OCI-LY1 (cell line): Measurements from ENCODE around the gene STX3.

Source experiments
- H2AFZ ChIP-seq: fragments of 200-600 bp; sonication (generic), shearing (Covaris generic); 2 replicates; pipeline ENCODE4 v1.6.0; 2014; ENCODE audit warnings: antibody characterized with exemption, mild to moderate bottlenecking, low read length
- H3F3A ChIP-seq: fragments of 200-600 bp; sonication (generic), shearing (Covaris generic); 2 replicates; pipeline ENCODE4 v1.6.0; 2014; ENCODE audit warnings: mild to moderate bottlenecking, antibody characterized with exemption, low read length, moderate library complexity; ENCODE audit not compliant: insufficient read depth
- H3K27ac ChIP-seq: fragments of 200-600 bp; sonication (generic); 2 replicates; pipeline ENCODE4 v1.5.1; 2014; ENCODE audit warnings: low read length, mixed run types, mild to moderate bottlenecking, low read depth; ENCODE audit not compliant: poor library complexity, severe bottlenecking
- H3K27me3 ChIP-seq: fragments of 200-600 bp; sonication (generic); 2 replicates; pipeline ENCODE4 v1.6.0; 2014; ENCODE audit warnings: antibody characterized with exemption, mild to moderate bottlenecking, low read length, moderate library complexity; ENCODE audit not compliant: insufficient read depth
- H3K36me3 ChIP-seq: fragments of 200-600 bp; sonication (generic); 2 replicates; pipeline ENCODE4 v1.6.1; 2014; ENCODE audit warnings: mild to moderate bottlenecking, antibody characterized with exemption, low read length, moderate library complexity, mixed read lengths; ENCODE audit not compliant: insufficient read depth
- H3K4me1 ChIP-seq: fragments of 200-600 bp; sonication (generic); 2 replicates; pipeline ENCODE4 v1.5.1; 2014; ENCODE audit warnings: mild to moderate bottlenecking, low read length, moderate library complexity; ENCODE audit not compliant: insufficient read depth, severe bottlenecking
- H3K4me2 ChIP-seq: fragments of 200-600 bp; sonication (generic), shearing (Covaris generic); 2 replicates; pipeline ENCODE4 v1.6.1; 2014; ENCODE audit warnings: low read length
- H3K4me3 ChIP-seq: fragments of 200-600 bp; sonication (generic); 2 replicates; pipeline ENCODE4 v1.5.1; 2014; ENCODE audit warnings: low read length, low read depth, mild to moderate bottlenecking, mixed read lengths; ENCODE audit not compliant: poor library complexity, severe bottlenecking
- H3K79me2 ChIP-seq: fragments of 200-600 bp; shearing (Covaris generic); 2 replicates; pipeline ENCODE4 v1.6.1; 2016; ENCODE audit warnings: mixed run types, low read length, mixed read lengths; ENCODE audit not compliant: insufficient read depth
- H3K9ac ChIP-seq: fragments of 200-600 bp; sonication (generic), shearing (Covaris generic); 2 replicates; pipeline ENCODE4 v1.6.1; 2014; ENCODE audit warnings: mild to moderate bottlenecking, low read length, mixed read lengths
- H3K9me2 ChIP-seq: fragments of 200-600 bp; sonication (generic), shearing (Covaris generic); 2 replicates; pipeline ENCODE4 v1.6.1; 2014; ENCODE audit warnings: low read depth, mild to moderate bottlenecking, low read length, mixed read lengths
- H3K9me3 ChIP-seq: fragments of 200-600 bp; shearing (Covaris generic); 2 replicates; pipeline ENCODE4 v1.6.1; 2014; ENCODE audit warnings: low read length, mixed read lengths
- H4K20me1 ChIP-seq: fragments of 200-600 bp; sonication (generic), shearing (Covaris generic); 2 replicates; pipeline ENCODE4 v1.6.0; 2016; ENCODE audit warnings: mild to moderate bottlenecking, low read length; ENCODE audit not compliant: insufficient read depth
- EZH2 ChIP-seq: fragments of 200-600 bp; sonication (generic), shearing (Covaris generic); IDR thresholded peaks from 2 replicates; pipeline ENCODE4 v1.8.0; 2017; ENCODE audit warnings: borderline replicate concordance, mixed run types, mild to moderate bottlenecking, antibody characterized with exemption, low read length, moderate library complexity, mixed read lengths
- TF ChIP-seq, protein P1 (sequence below): fragments of 200-600 bp; sonication (generic), shearing (Covaris generic); IDR thresholded peaks from 2 replicates; pipeline ENCODE4 v1.5.1; 2017; ENCODE audit warnings: mild to moderate bottlenecking, antibody characterized with exemption, low read length, moderate library complexity, mixed read lengths

STX3 gene

DNA sequence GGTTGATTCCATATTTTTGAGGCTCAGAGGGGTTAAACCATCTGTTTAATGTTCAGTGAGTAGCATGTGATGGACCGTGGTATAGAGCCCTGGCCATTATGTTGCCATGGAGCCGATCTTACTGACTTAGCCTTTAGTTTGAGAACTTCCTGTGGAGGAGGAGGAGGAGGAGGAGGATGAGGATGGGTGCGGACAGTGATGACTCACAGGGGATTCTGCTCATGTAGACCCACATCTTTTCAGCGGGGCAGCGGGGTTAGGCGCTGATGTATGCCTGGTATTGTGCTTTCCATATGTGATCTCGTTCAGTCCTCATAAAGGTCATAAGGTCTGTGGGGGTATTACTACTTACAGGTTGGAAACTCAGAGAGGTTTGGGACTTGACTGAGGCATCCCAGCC lies 13.9 kb downstream of the STX3 start:
- H3K4me2 ChIP-seq = no peak overlapping the region
- no peak overlapping the region for H3K9ac ChIP-seq
- H3K27me3 ChIP-seq = no peaks in the 10 kb centered on the region
- H3K4me3 ChIP-seq = no peak overlapping the region
- H3K4me1 ChIP-seq = peaks cover 13% of the 10 kb centered on the region
- TF ChIP-seq EZH2 = no peak
- TF ChIP-seq, protein P1, sequence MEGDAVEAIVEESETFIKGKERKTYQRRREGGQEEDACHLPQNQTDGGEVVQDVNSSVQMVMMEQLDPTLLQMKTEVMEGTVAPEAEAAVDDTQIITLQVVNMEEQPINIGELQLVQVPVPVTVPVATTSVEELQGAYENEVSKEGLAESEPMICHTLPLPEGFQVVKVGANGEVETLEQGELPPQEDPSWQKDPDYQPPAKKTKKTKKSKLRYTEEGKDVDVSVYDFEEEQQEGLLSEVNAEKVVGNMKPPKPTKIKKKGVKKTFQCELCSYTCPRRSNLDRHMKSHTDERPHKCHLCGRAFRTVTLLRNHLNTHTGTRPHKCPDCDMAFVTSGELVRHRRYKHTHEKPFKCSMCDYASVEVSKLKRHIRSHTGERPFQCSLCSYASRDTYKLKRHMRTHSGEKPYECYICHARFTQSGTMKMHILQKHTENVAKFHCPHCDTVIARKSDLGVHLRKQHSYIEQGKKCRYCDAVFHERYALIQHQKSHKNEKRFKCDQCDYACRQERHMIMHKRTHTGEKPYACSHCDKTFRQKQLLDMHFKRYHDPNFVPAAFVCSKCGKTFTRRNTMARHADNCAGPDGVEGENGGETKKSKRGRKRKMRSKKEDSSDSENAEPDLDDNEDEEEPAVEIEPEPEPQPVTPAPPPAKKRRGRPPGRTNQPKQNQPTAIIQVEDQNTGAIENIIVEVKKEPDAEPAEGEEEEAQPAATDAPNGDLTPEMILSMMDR = no peak
- no peaks in the 10 kb centered on the region for H3K9me3 ChIP-seq
- H4K20me1 ChIP-seq = no peaks in the 10 kb centered on the region
- H3K36me3 ChIP-seq = no peaks in the 10 kb centered on the region
- H3F3A ChIP-seq = no peaks in the 10 kb centered on the region
- H3K9me2 ChIP-seq = no peaks in the 10 kb centered on the region
- H3K27ac ChIP-seq = no peak overlapping the region
- H2AFZ ChIP-seq = no peak overlapping the region
- H3K79me2 ChIP-seq = no peaks in the 10 kb centered on the region

DNA sequence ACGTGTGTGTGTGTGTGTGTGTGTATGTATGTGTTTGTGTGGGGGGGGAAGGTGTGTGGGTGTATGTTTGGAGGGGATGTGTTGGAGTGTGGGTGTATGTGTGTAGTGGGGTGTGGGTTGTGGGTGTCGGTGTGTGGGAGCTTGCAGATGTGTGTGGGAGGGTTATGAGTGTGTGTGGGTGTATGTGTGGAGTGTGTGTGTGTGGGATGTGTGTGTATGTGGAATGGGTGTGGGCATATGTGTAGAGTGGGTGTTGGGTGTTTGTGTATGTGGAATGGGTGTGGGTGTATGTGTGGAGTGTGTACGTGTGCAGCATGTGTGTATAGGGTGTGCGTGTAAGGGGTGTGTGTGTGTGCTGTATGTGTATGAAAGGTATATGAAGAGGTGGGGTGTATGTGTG lies 14.7 kb downstream of the STX3 start:
- no peaks in the 10 kb centered on the region for H3K36me3 ChIP-seq
- no peak overlapping the region for H3K4me2 ChIP-seq
- H3K27me3 ChIP-seq = no peaks in the 10 kb centered on the region
- no peak overlapping the region for H3K4me3 ChIP-seq
- H3F3A ChIP-seq = no peaks in the 10 kb centered on the region
- H2AFZ ChIP-seq = no peak overlapping the region
- H3K4me1 ChIP-seq = peaks cover 13% of the 10 kb centered on the region
- no peak overlapping the region for H3K9ac ChIP-seq
- no peaks in the 10 kb centered on the region for H3K9me2 ChIP-seq
- H4K20me1 ChIP-seq = no peaks in the 10 kb centered on the region
- no peaks in the 10 kb centered on the region for H3K9me3 ChIP-seq
- TF ChIP-seq, protein P1 = no peak
- no peak for TF ChIP-seq EZH2
- H3K27ac ChIP-seq = no peak overlapping the region
- no peaks in the 10 kb centered on the region for H3K79me2 ChIP-seq

DNA sequence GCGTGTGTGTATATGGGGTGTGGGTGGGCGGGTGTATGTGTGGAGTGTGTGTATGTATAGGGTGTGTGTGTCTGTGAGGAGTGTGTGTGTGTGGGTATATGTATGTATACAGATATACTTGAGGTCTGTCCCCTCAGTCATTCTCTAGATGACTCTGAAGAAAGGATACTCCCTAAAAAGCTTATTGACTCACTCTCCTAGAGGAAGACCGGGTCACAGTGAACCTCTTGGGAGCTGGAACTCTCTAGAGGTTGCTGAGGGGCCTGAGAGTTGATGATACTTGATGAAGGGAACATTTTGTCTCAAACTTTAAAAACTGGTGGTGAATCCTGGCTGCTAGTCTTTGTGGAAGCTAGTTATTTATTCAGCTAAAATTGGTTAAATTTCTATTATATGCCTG lies 15.1 kb downstream of the STX3 start:
- no peaks in the 10 kb centered on the region for H3F3A ChIP-seq
- H3K27me3 ChIP-seq = no peaks in the 10 kb centered on the region
- no peaks in the 10 kb centered on the region for H4K20me1 ChIP-seq
- no peaks in the 10 kb centered on the region for H3K9me3 ChIP-seq
- TF ChIP-seq EZH2 = no peak
- TF ChIP-seq, protein P1 = no peak
- H3K36me3 ChIP-seq = no peaks in the 10 kb centered on the region
- no peak overlapping the region for H3K9ac ChIP-seq
- no peaks in the 10 kb centered on the region for H3K79me2 ChIP-seq
- H3K4me2 ChIP-seq = no peak overlapping the region
- no peak overlapping the region for H3K27ac ChIP-seq
- H3K4me1 ChIP-seq = peaks cover 13% of the 10 kb centered on the region
- H3K9me2 ChIP-seq = no peaks in the 10 kb centered on the region
- no peak overlapping the region for H3K4me3 ChIP-seq
- H2AFZ ChIP-seq = no peak overlapping the region
